HG02884 (cell line): ENCODE results near the gene ARMC2.
"Not testable (repeated sequence)": the region's sequence is repeated elsewhere in the genome, so short reads cannot be mapped to it uniquely, and the experiment has no call there.

Source experiments
- ATAC-seq: cut with Tn5 transposase; IDR thresholded peaks from one replicate; pipeline ENCODE4 v1.9.1; 2021; ENCODE audit warnings: mild to moderate bottlenecking, moderate library complexity; ENCODE audit not compliant: unreplicated experiment

ARMC2 gene

DNA sequence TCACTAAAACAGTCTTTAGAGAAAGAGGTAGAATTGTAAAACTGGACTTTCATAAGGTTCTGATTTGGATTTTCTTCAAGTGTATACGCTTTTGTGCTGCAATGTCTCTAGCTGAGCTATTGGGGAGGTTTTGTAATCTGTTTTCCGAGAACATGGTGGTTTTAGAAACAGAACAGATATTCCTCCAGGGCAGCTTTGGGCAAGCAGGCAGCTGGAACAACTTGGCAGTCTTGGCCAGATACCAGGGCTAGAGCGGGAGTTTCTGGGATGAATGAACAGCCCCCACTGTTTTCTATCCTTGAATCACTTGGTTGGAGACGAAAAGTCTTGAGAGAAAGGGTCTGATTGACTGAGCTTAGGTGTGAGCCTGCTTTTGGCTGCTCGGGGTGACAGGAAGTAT lies 17.1 kb upstream of the ARMC2 start:
- ATAC-seq = no peak

GRCh38 chr6:108832738-108833137 lies 15.5 kb upstream of the ARMC2 start:
- ATAC-seq = no peak

DNA sequence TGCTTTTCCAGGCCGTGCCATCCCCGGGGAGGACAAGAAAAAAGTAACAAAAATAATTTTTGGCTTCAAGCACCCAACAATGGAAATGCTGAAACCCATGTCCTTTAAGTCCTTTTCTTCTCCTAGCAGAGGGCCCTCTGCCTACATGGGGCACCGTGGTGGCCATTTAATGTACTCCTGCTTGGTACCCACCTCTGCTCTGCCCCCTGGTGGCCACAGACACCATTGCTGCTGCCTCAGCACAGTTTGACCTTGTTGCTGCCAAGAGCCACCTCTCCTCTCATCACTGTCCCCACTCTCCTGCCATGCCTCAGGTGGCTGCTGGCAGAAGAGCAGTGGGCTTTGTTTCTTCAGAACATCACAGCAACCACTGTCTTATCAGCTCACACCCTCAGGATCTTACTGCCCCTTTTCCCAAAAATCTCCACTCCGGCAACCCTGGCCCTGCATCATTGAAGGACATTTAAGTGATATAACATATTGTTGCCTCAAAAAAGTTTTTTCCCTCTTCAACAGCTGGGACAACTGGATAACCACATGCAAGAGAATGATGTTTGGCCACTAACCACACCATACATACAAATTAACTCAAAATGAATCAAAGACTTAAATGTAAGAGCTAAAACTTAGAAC lies 12.9 kb upstream of the ARMC2 start:
- ATAC-seq = peak; percentile 79

GRCh38 chr6:108836061-108836460 lies 12.2 kb upstream of the ARMC2 start:
- ATAC-seq = no peak

GRCh38 chr6:108837236-108837971 lies 10.8 kb upstream of the ARMC2 start:
- ATAC-seq = no peak

DNA sequence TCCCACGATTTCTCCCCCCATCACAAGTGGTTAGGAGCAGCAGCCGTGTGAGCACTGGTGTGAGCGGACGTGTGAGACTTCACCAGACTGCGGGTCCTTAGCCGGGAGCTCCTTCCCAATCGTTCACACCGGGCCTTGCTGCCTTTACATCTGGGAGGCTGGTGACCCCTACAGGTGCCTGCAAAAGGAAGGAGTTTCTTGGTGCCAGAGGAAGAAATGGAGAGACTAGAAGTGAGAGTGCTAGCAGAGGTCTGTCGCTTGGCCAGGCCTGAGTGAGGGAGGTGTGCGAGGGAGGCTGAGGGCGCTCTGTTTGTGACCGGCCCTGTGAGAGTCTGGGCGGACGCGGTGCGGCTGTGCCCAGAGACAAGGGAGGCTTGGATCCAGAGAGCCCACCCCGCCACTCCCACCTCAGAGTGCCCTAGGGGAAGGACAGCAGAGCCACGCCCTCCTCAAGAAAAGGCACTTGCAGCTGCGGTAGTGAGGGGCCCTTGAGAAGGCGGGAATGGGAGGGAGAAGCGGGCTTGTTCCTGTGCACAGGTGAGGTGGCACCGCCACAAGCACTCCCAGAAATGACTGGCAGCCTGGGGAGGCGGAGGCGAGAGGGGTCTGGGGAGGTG lies 10.0 kb upstream of the ARMC2 start:
- ATAC-seq = no peak

DNA sequence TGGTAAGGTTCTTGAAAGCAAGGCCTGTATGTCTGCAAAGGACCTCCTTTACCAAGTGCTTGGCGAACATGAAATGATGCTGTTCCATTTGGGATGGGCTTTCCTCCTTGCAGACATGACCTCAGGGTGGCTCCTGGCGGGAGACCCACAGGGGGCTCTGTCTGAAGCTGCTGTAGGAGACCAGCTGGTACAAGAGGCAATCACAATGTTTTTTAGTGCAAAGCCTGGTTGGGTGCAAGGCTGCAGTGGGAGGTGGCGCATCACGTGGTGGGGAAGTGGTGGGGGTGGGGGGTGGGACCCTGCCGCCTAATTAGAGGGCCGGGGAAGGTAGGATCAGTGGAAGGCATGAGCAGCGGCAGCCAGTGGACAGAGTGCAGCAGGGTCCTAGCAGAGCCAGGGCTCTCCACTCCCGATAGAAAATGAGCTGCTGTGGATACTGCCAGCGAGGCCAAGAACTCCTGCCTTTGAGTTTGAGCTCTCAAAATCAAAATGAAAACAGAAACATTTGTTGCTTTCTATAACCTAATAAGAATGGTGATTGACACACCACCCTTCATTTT lies 9.1 kb upstream of the ARMC2 start:
- ATAC-seq = no peak

DNA sequence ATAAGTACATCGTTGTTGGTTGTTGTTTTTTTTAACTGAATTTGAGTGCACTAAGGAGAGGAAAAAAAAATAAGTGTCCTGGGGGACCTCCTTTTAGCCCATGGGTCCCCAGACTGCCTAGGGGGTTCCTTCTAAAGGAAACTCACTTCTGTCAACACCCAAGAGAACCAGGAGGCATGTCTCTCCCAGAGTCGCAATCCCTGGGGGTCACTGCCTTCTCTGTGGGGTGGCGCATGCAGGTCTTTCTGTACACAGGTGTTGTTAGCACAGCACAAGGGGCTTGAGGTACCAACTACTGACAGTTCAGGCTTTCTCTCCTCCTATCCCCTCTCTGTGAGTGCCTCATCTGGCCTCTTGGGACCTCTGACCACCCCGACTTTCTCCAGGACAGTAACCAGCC lies 7.3 kb upstream of the ARMC2 start:
- ATAC-seq = no peak

DNA sequence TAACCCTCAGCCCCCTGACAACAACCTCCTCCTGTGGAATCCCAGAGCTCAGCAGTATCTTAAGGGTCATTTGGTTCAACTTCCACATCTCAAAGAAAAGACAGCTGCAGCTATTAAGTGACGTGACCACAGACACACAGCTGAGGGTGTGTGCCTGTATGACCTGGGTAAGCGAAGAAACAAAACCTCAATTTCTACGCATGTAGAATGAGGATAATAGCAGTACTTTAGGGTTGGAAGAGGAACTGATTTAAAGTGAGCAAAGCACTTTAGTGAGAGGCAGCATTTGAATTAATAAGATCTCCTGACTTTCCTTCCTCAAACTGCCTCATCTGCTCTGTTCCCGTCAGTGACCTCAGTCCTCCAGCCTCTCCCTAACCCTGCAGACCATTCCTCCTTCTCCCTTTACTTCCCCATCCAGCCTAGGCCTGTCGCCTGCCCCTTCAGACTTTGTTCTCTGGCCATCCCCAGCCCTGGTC lies 6.8 kb upstream of the ARMC2 start:
- ATAC-seq = no peak

DNA sequence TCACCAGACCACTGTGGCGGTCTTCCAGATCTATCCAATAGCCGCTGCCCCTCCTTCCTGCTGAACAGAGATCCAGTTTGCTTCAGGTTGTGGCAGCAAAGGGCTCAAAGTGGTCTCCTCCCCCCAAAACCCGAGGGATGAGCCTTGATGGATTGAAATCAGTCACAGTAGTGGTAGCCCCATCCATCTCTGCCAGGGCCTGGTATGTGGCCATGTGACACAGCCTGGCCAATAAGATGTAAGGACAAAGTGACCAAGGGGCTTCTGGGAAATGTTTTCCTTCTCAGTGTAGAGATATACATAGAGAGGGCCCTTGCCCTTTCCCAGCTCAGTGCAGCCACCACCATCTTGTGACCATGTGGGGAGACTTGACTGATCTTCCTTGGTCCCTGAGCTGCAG lies 4.1 kb upstream of the ARMC2 start:
- ATAC-seq = no peak

- ATAC-seq = no peak
Observed at GRCh38 chr6:108845145-108845544, 3.1 kb upstream of the ARMC2 start.

DNA sequence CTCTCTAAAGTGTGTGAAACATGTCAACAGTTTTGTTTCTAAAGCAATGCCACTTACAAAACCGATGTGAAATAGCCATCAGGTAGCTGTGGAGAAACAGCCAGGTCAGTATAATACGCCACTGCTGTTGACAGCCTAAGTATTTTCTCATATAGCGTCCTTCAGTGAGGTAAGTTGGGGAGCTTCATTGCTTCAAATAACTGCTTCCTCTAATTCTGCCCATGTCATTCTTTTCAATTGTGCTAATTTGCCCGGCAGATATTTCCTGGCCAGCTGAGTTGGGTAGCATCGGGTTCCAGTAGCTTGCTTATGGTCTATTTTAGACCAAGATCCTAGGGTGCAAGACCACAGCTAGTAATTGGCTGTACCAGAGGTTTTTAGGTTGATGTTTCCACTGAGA lies 2.1 kb upstream of the ARMC2 start:
- ATAC-seq = no peak

- ATAC-seq = no peak
Observed at GRCh38 chr6:108846628-108847027, 1.6 kb upstream of the ARMC2 start.

GRCh38 chr6:108847738-108848115 lies 495 bp upstream of the ARMC2 start:
- no peak for ATAC-seq

GRCh38 chr6:108850669-108851465 lies 2.6 kb downstream of the ARMC2 start:
- ATAC-seq = no peak

DNA sequence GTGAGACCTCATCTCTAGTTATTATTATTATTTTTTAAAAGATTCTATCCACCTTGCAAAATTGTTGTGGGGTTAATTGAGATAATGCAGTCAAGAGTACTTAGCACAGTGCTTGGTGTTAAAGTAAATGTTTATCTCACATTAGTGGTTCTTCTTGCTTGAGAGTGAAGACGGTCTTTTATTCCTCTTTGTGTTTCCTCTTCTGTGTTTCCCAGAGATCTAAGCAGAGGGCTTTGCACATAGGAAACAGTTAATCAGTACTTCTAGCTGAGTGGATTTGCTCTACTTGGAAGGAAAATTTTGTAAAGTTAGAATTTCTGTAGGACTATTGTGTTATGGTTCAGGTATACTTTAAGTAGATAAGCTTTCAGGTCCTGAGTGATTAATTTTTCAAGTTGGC lies 3.5 kb downstream of the ARMC2 start:
- ATAC-seq = no peak

DNA sequence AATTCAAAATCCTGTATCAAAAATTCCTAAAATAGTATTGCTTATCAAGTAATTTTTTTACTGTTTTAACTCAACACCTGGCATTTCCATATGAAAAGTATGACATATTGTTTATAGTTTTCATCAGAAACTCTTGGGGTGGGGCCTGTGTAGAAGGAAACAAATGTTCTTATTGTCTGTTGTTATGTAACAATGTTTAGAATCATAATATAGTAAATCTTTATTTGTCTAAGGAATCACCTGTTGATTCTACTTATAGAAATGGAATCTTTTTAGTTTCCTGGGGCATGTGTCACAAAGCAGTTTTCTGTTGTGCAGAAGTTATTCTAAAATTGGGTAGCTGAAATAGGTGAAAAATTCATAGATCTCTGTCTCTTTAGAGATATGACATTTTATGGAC lies 4.9 kb downstream of the ARMC2 start:
- no peak for ATAC-seq

GRCh38 chr6:108862479-108863191 lies 14.4 kb downstream of the ARMC2 start:
- ATAC-seq = no peak

DNA sequence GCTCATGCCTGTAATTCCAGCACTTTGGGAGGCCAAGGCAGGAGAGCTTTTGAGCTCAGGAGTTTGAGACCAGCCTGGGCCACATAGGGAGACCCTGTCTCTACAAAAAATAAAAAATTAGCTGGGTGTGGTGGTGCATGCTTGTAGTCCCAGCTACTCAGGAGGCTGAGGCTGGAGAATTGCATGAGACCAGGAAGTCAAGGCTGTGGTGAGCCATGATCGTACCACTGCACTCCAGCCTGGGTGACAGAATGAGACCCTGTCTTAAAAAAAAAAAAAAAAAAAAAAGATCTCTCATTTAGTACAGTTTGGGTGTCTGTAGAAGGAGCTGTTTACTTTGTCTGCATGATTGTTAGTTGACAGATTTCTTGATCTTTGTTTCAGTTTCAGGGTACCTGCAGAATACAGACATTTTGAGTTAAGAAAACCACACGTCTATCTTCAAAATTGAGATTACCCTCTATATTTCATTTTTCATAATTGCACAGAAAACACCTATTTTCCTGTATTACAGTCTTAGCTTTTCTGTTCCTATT lies 17.6 kb downstream of the ARMC2 start:
- not testable (repeated sequence) for ATAC-seq

DNA sequence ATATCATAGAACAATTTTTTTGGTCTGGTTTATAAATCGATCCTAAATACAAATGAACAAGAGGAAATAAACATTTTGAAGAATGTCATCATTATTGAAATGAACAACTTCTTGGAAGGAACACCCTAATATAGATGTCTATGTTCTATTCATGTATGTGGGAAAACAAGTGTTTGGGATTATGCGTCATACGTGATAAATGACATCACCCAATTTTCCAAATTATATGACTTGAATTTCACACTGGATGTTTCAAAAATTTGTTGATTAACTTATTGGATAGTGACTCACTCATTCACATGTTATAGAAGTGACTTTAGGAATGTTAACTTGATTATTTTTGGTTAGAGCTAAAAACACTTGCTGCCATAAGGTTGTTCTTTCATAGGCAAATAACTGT lies 18.6 kb downstream of the ARMC2 start:
- no peak for ATAC-seq
